Body of pancreas (tissue), 4 donors: ENCODE measurements around the gene RREB1. TPM values are rescaled to one million over a fixed set of nuclear protein-coding genes. Genes with fewer than 3 reads are reported as not detected.

ENCODE experiments used
- ATAC-seq: fragments of 150-250 bp; one replicate; pipeline ENCODE4 v1.9.1; 2016
- DNase-seq, 4 donors: peaks; one replicate each; pipeline ENCODE4 v3.0.0-alpha.2; 2019
- H3K27ac ChIP-seq, 4 donors: fragments of 200-600 bp; sonication (generic); 1 replicate in 3 of 4; 2 replicates in 1 of 4; pipeline versions ENCODE4 v1.5.1 to v1.6.1; 2016 to 2019; ENCODE audit warnings: mild to moderate bottlenecking in 1 of 4, mixed read lengths in 1 of 4, moderate library complexity in 1 of 4
- H3K27me3 ChIP-seq, 2 donors: fragments of 200-600 bp; sonication (generic); one replicate each; pipeline ENCODE4 v1.6.0; 2016; ENCODE audit warnings: mild to moderate bottlenecking in 1 of 2
- H3K36me3 ChIP-seq, 2 donors: fragments of 200-600 bp; sonication (generic); replicated peaks in 1 of 2; 2 replicates each; pipeline ENCODE4 v1.5.1; 2016; ENCODE audit warnings: low read depth in 2 of 2; ENCODE audit not compliant: insufficient read depth in 1 of 2
- H3K4me1 ChIP-seq: fragments of 200-600 bp; sonication (generic); one replicate; pipeline ENCODE4 v1.6.0; 2016
- H3K4me3 ChIP-seq, 2 donors: fragments of 200-600 bp; sonication (generic); 1 replicate in 1 of 2; 2 replicates in 1 of 2; pipeline ENCODE4 v1.5.1; 2016 to 2019
- H3K9me3 ChIP-seq, 3 donors: fragments of 200-600 bp; sonication (generic); 1 replicate in 2 of 3; 2 replicates in 1 of 3; pipeline ENCODE4 v1.5.1; 2016
- CTCF ChIP-seq, 7 experiments: fragments of 450-650 bp in 4 of 7; fragments of 200-600 bp in 3 of 7; sonication (generic) in 3 of 7; IDR thresholded peaks; one replicate each; pipeline ENCODE4 v1.5.1; 2016 to 2019; ENCODE audit warnings: antibody characterized with exemption in 7 of 7
- POLR2A ChIP-seq, 3 donors: fragments of 450-650 bp; IDR thresholded peaks; one replicate each; pipeline ENCODE4 v1.6.1; 2016; ENCODE audit warnings: antibody characterized with exemption in 3 of 3, mild to moderate bottlenecking in 2 of 3
- WGBS, 2 donors: methylation state at CpG; one replicate each; pipeline ENCODE4 v1.1.5; 2017; 5-methylcytosine and 5-hydroxymethylcytosine counted together
- intact Hi-C: fragments of 100-400 bp; cut with DNase I; formaldehyde crosslinking; loops from one replicate; pipeline ENCODE4 v1.15.1; 2023
- total RNA-seq, 2 donors: library from RNA; depleted of rRNA; stranded (reverse); fragments of >200 nt; gene quantifications; one replicate each; pipeline ENCODE4 v1.1.0, GENCODE V29; 2016

Gene RREB1
- total RNA-seq, 2 donors from 2014 or later, result 33.5 to 44.8 TPM

- H3K36me3 ChIP-seq, result peaks cover 0 to 11% of the 10 kb centered on the region in 2 donors
- H3K4me3 ChIP-seq, result no peak overlapping the region
- TF ChIP-seq CTCF (IDR thresholded peaks at IDR 0.05), result no peak
- no peak for TF ChIP-seq POLR2A (IDR thresholded peaks at IDR 0.05)
- H3K27ac ChIP-seq, result no peak overlapping the region
- H3K4me1 ChIP-seq, result peaks cover 22% of the 10 kb centered on the region
- no peak for ATAC-seq
- H3K27me3 ChIP-seq, result no peaks in the 10 kb centered on the region
- intact Hi-C loops, result no loop called here
- WGBS, 2 donors, result 95 to 100% methylated on average over 4 of the region's 4 CpGs
- DNase-seq, result no peak
- H3K9me3 ChIP-seq, result no peaks in the 10 kb centered on the region
Observed at GRCh38 chr6:7185561-7185960, 77.8 kb downstream of the RREB1 start.

- no peak for TF ChIP-seq POLR2A (IDR thresholded peaks at IDR 0.05)
- TF ChIP-seq CTCF (IDR thresholded peaks at IDR 0.05), result no peak
- WGBS, 2 donors, result 53 to 58% methylated on average over 5 of the region's 5 CpGs
- no peak for ATAC-seq
- Histone ChIP-seq H3K4me1 (peaks cover 20% of the 10 kb centered on the region), H3K36me3 (peaks cover 0 to 10% of the 10 kb centered on the region in 2 donors), H3K27ac (peak overlapping the region in 3 of 4 donors; percentile 50 to 70 (median 62)), H3K27me3 (no peaks in the 10 kb centered on the region), H3K9me3 (no peaks in the 10 kb centered on the region), H3K4me3 (no peak overlapping the region)
- intact Hi-C loops, result no loop called here
- DNase-seq, result peak in 1 of 4 donors; percentile 42
Observed at GRCh38 chr6:7188492-7188891, 80.7 kb downstream of the RREB1 start.

GRCh38 chr6:7189101-7189758 is 81.5 kb downstream of the RREB1 start:
- Histone ChIP-seq H3K4me1 (peaks cover 16% of the 10 kb centered on the region), H3K4me3 (no peak overlapping the region), H3K27ac (peak overlapping the region; percentile 26 to 70 (median 56)), H3K27me3 (no peaks in the 10 kb centered on the region), H3K36me3 (peaks cover 0 to 10% of the 10 kb centered on the region in 2 donors), H3K9me3 (no peaks in the 10 kb centered on the region)
- ATAC-seq (peak; percentile 94), DNase-seq (peak; percentile 81 to 92 (median 88))
- intact Hi-C loops, result no loop called here
- TF ChIP-seq POLR2A (IDR thresholded peaks at IDR 0.05), result peak in 2 of 3 donors; percentile 15 to 23
- peak in 6 of 7 experiments; percentile 6 to 66 (median 56) for TF ChIP-seq CTCF (IDR thresholded peaks at IDR 0.05)
- WGBS, 2 donors, result 28 to 43% methylated on average over 7 to 9 of the region's 9 CpGs

GRCh38 chr6:7190791-7191190 is 83.0 kb downstream of the RREB1 start:
- peaks cover 0 to 8% of the 10 kb centered on the region in 2 donors for H3K36me3 ChIP-seq
- peaks cover 32% of the 10 kb centered on the region for H3K4me1 ChIP-seq
- TF ChIP-seq CTCF (IDR thresholded peaks at IDR 0.05) (no peak), POLR2A (IDR thresholded peaks at IDR 0.05) (no peak)
- no peaks in the 10 kb centered on the region for H3K27me3 ChIP-seq
- intact Hi-C loops, result no loop called here
- 88 to 100% methylated on average over 2 of the region's 2 CpGs for WGBS, 2 donors
- H3K9me3 ChIP-seq, result no peaks in the 10 kb centered on the region
- DNase-seq, result no peak
- H3K27ac ChIP-seq, result peak overlapping the region in 2 of 4 donors; percentile 10 to 70
- H3K4me3 ChIP-seq, result no peak overlapping the region
- ATAC-seq, result no peak

GRCh38 chr6:7193122-7193521 is 85.4 kb downstream of the RREB1 start:
- Histone ChIP-seq H3K9me3 (no peaks in the 10 kb centered on the region), H3K27me3 (no peaks in the 10 kb centered on the region), H3K36me3 (peaks cover 0 to 6% of the 10 kb centered on the region in 2 donors), H3K4me3 (no peak overlapping the region), H3K27ac (no peak overlapping the region), H3K4me1 (peaks cover 37% of the 10 kb centered on the region)
- DNase-seq, result no peak
- WGBS, 2 donors, result 95% methylated on average over 2 of the region's 2 CpGs
- no peak for TF ChIP-seq CTCF (IDR thresholded peaks at IDR 0.05)
- TF ChIP-seq POLR2A (IDR thresholded peaks at IDR 0.05), result no peak
- no peak for ATAC-seq
- intact Hi-C loops, result no loop called here
